ENCODE results near the gene LRRC75A. TPM values are rescaled to one million over a fixed set of nuclear protein-coding genes. Genes with fewer than 3 reads are reported as not detected.

The LRRC75A gene
- total and polyA plus RNA-seq, 2 donors (not counting 1 experiment from before 2014, with no cell fraction given): 2.0 to 3.4 TPM

- H3K9me3 ChIP-seq (ENCODE audit: control extremely low read depth in 1 of 3, control insufficient read depth in 2 of 3, insufficient read depth in 1 of 3, low read length in 2 of 3): no peaks in the 10 kb centered on the region
- intact Hi-C loops (cut with micrococcal nuclease): no loop called here
- Mint-ChIP-seq H3K27me3 (no peaks in the 10 kb centered on the region), H3K27ac (no peak overlapping the region), H3K9me3 (ENCODE audit: insufficient read depth) (no peaks in the 10 kb centered on the region), H3K4me3 (no peak overlapping the region), H3K4me1 (no peaks in the 10 kb centered on the region)
- ATAC-seq (ENCODE audit: low read depth): no peak
- peaks cover 6% of the 10 kb centered on the region for H3K79me2 ChIP-seq (ENCODE audit: control insufficient read depth, insufficient read depth, low read length)
- ChIA-PET POLR2A (no interaction called here), CTCF (interaction anchor here (1.2 to 1.3 kb wide), 2 partner anchors 10 to 62 kb away, joined by 4 read pairs; no protein-coding TSS in a partner anchor)
- H4K20me1 ChIP-seq (ENCODE audit: control insufficient read depth, insufficient read depth, low read length, poor library complexity, severe bottlenecking): peaks cover 7% of the 10 kb centered on the region
- H3K4me3 ChIP-seq (ENCODE audit: control extremely low read depth in 1 of 5, extremely low read depth in 1 of 5, insufficient read depth in 1 of 5, low read depth in 2 of 5, low read length in 4 of 5): no peak overlapping the region
- 98% methylated on average over 15 of the region's 20 CpGs for WGBS (ENCODE audit: insufficient coverage)
- TF ChIP-seq EZH2 (IDR thresholded peaks at IDR 0.05; ENCODE audit: borderline replicate concordance, insufficient read depth, low read depth, low read length, poor library complexity, severe bottlenecking): no peak
- TF ChIP-seq CTCF (IDR thresholded peaks at IDR 0.05): no peak
- DNase-seq: no peak
- H3K27me3 ChIP-seq (replicated peaks in 1 of 4; ENCODE audit: control extremely low read depth in 1 of 4, control insufficient read depth in 3 of 4, insufficient read depth in 4 of 4, low read length in 3 of 4): no peaks in the 10 kb centered on the region
- H3K4me1 ChIP-seq (ENCODE audit: control insufficient read depth in 2 of 2, insufficient read depth in 2 of 2, low read length in 2 of 2): no peaks in the 10 kb centered on the region
- peaks cover 2 to 60% of the 10 kb centered on the region in 2 experiments for H3K36me3 ChIP-seq (replicated peaks in 1 of 2; ENCODE audit: control extremely low read depth in 1 of 2, control insufficient read depth in 1 of 2, extremely low read depth in 1 of 2, insufficient read depth in 2 of 2, low read length in 1 of 2)
- H2AFZ ChIP-seq (ENCODE audit: insufficient read depth, low read depth, low read length, poor library complexity, severe bottlenecking): no peak overlapping the region
- H3K27ac ChIP-seq (ENCODE audit: low read length in 2 of 2): no peak overlapping the region
- H3K9ac ChIP-seq (ENCODE audit: low read length): no peak overlapping the region
- no peak overlapping the region for H3K4me2 ChIP-seq (replicated peaks; ENCODE audit: low read depth, low read length, poor library complexity, severe bottlenecking)
Measured at GRCh38 chr17:16425698-16426659, 66.0 kb downstream of the LRRC75A start.

- Mint-ChIP-seq H3K27me3 (no peaks in the 10 kb centered on the region), H3K27ac (no peak overlapping the region), H3K4me3 (no peak overlapping the region), H3K4me1 (no peaks in the 10 kb centered on the region), H3K9me3 (ENCODE audit: insufficient read depth) (no peaks in the 10 kb centered on the region)
- no peak for ATAC-seq (ENCODE audit: low read depth)
- TF ChIP-seq CTCF (IDR thresholded peaks at IDR 0.05): no peak
- TF ChIP-seq EZH2 (IDR thresholded peaks at IDR 0.05; ENCODE audit: borderline replicate concordance, insufficient read depth, low read depth, low read length, poor library complexity, severe bottlenecking): no peak
- peaks cover 0 to under 1% of the 10 kb centered on the region in 2 donors for H3K4me1 ChIP-seq (ENCODE audit: control insufficient read depth in 2 of 2, insufficient read depth in 2 of 2, low read length in 2 of 2)
- no peak overlapping the region for H3K9ac ChIP-seq (ENCODE audit: low read length)
- CTCF ChIA-PET: interaction anchor here (1.2 to 1.3 kb wide), 2 partner anchors 9 to 61 kb away, joined by 4 read pairs; no protein-coding TSS in a partner anchor
- peaks cover 2 to 67% of the 10 kb centered on the region in 2 experiments for H3K36me3 ChIP-seq (replicated peaks in 1 of 2; ENCODE audit: control extremely low read depth in 1 of 2, control insufficient read depth in 1 of 2, extremely low read depth in 1 of 2, insufficient read depth in 2 of 2, low read length in 1 of 2)
- no peak overlapping the region for H2AFZ ChIP-seq (ENCODE audit: insufficient read depth, low read depth, low read length, poor library complexity, severe bottlenecking)
- H3K4me2 ChIP-seq (replicated peaks; ENCODE audit: low read depth, low read length, poor library complexity, severe bottlenecking): no peak overlapping the region
- H3K4me3 ChIP-seq (ENCODE audit: control extremely low read depth in 1 of 5, extremely low read depth in 1 of 5, insufficient read depth in 1 of 5, low read depth in 2 of 5, low read length in 4 of 5): no peak overlapping the region
- no peak overlapping the region for H3K27ac ChIP-seq (ENCODE audit: low read length in 2 of 2)
- 90% methylated on average over 4 of the region's 6 CpGs for WGBS (ENCODE audit: insufficient coverage)
- no peak for DNase-seq
- intact Hi-C loops (cut with micrococcal nuclease): no loop called here
- peaks cover 8% of the 10 kb centered on the region for H3K79me2 ChIP-seq (ENCODE audit: control insufficient read depth, insufficient read depth, low read length)
- no peaks in the 10 kb centered on the region for H3K9me3 ChIP-seq (ENCODE audit: control extremely low read depth in 1 of 3, control insufficient read depth in 2 of 3, insufficient read depth in 1 of 3, low read length in 2 of 3)
- POLR2A ChIA-PET: no interaction called here
- H4K20me1 ChIP-seq (ENCODE audit: control insufficient read depth, insufficient read depth, low read length, poor library complexity, severe bottlenecking): peaks cover 7% of the 10 kb centered on the region
- H3K27me3 ChIP-seq (replicated peaks in 1 of 4; ENCODE audit: control extremely low read depth in 1 of 4, control insufficient read depth in 3 of 4, insufficient read depth in 4 of 4, low read length in 3 of 4): no peaks in the 10 kb centered on the region
Measured at GRCh38 chr17:16425202-16425601, 66.8 kb downstream of the LRRC75A start.

All from B cell (primary cell).